Omental fat pad (tissue), 4 donors: Measurements from ENCODE around the gene MFAP5. TPM values are rescaled to one million over a fixed set of nuclear protein-coding genes. Genes with fewer than 3 reads are reported as not detected.
"Not testable (repeated sequence)": the region's sequence is repeated elsewhere in the genome, so short reads cannot be mapped to it uniquely, and the experiment has no call there.

Experiments used
- ATAC-seq: fragments of 150-250 bp; one replicate; pipeline ENCODE4 v1.9.1; 2016; ENCODE audit warnings: mild to moderate bottlenecking, moderate library complexity; ENCODE audit not compliant: low FRiP score
- DNase-seq: peaks from one replicate; pipeline ENCODE4 v3.0.0-alpha.2; 2019; ENCODE audit warnings: low spot score
- CTCF ChIP-seq, 3 donors: fragments of 450-650 bp; IDR thresholded peaks; one replicate each; pipeline ENCODE4 v1.5.1; 2016 to 2017; ENCODE audit warnings: antibody characterized with exemption in 3 of 3, mild to moderate bottlenecking in 3 of 3, moderate library complexity in 2 of 3
- total RNA-seq, 4 donors: library from RNA; depleted of rRNA; stranded (reverse); fragments of >200 nt; gene quantifications; one replicate each; pipeline ENCODE4 v1.1.0, GENCODE V29; 2016

Gene MFAP5
- total RNA-seq, 4 donors from 2014 or later, result 34.5 to 793 (median 148) TPM

GRCh38 chr12:8630131-8630530 lies 32.5 kb downstream of the MFAP5 start:
- no peak for ATAC-seq
- TF ChIP-seq CTCF (IDR thresholded peaks at IDR 0.05), result no peak

GRCh38 chr12:8629486-8630033 lies 33.1 kb downstream of the MFAP5 start:
- TF ChIP-seq CTCF (IDR thresholded peaks at IDR 0.05), result no peak
- ATAC-seq (no peak), DNase-seq (no peak)

More at GRCh38 chr12:8630131-8630530, 32.5 kb downstream of the MFAP5 start:
- no peak for DNase-seq

- DNase-seq (no peak), ATAC-seq (no peak)
- no peak for TF ChIP-seq CTCF (IDR thresholded peaks at IDR 0.05)
Observed at GRCh38 chr12:8628731-8629130, 33.9 kb downstream of the MFAP5 start.

- ATAC-seq, DNase-seq: not testable (repeated sequence)
Observed at GRCh38 chr12:8624750-8625149, 37.9 kb downstream of the MFAP5 start.

- no peak for ATAC-seq
Observed at GRCh38 chr12:8622646-8623045, 40.0 kb downstream of the MFAP5 start.

GRCh38 chr12:8615206-8615605 lies 47.4 kb downstream of the MFAP5 start:
- TF ChIP-seq CTCF (IDR thresholded peaks at IDR 0.05), result no peak
- no peak for ATAC-seq
- no peak for DNase-seq

More at GRCh38 chr12:8622646-8623045, 40.0 kb downstream of the MFAP5 start:
- no peak for DNase-seq
- TF ChIP-seq CTCF (IDR thresholded peaks at IDR 0.05), result no peak

GRCh38 chr12:8613881-8614280 lies 48.7 kb downstream of the MFAP5 start:
- not testable (repeated sequence) for ATAC-seq

GRCh38 chr12:8612629-8613028 lies 50.0 kb downstream of the MFAP5 start, which contains the start of gene AICDA:
Gene AICDA, minus strand, starts transcription at chr12:8612859. Its CDS starts 92 bp downstream, at chr12:8612767.
- ATAC-seq, result no peak
- no peak for DNase-seq
- TF ChIP-seq CTCF (IDR thresholded peaks at IDR 0.05), result no peak

More at GRCh38 chr12:8613881-8614280, 48.7 kb downstream of the MFAP5 start:
- DNase-seq, result not testable (repeated sequence)
